NCI-H128 (cell line): ENCODE measurements around the gene MCTP1.

ENCODE experiments used
- DNase-seq: peaks from one replicate; lab custom pipeline; 2025; ENCODE audit not compliant: unreplicated experiment; lab: John Stamatoyannopoulos, UW

Gene MCTP1

GRCh38 chr5:95124731-95125130 is 160.2 kb downstream of the MCTP1 start:
- DNase-seq = no peak

GRCh38 chr5:95124101-95124500 is 160.8 kb downstream of the MCTP1 start:
- no peak for DNase-seq

- DNase-seq = no peak
Observed at GRCh38 chr5:95114902-95115301, 170.0 kb downstream of the MCTP1 start.

- no peak for DNase-seq
Observed at GRCh38 chr5:95114305-95114704, 170.6 kb downstream of the MCTP1 start.

- no peak for DNase-seq
Observed at GRCh38 chr5:95113489-95113888, 171.4 kb downstream of the MCTP1 start.

GRCh38 chr5:95111141-95111540 is 173.8 kb downstream of the MCTP1 start:
- DNase-seq = no peak

- DNase-seq = no peak
Observed at GRCh38 chr5:95110118-95110517, 174.8 kb downstream of the MCTP1 start.

- DNase-seq = no peak
Observed at GRCh38 chr5:95107138-95107537, 177.8 kb downstream of the MCTP1 start.

GRCh38 chr5:95105638-95106037 is 179.3 kb downstream of the MCTP1 start:
- DNase-seq = no peak

- no peak for DNase-seq
Observed at GRCh38 chr5:95102687-95103086, 182.2 kb downstream of the MCTP1 start.

- no peak for DNase-seq
Observed at GRCh38 chr5:95102080-95102479, 182.8 kb downstream of the MCTP1 start.

- no peak for DNase-seq
Observed at GRCh38 chr5:95100551-95100950, 184.3 kb downstream of the MCTP1 start.

GRCh38 chr5:95098012-95098411 is 186.9 kb downstream of the MCTP1 start:
- DNase-seq = no peak

GRCh38 chr5:95093211-95093610 is 191.7 kb downstream of the MCTP1 start:
- DNase-seq = no peak

- DNase-seq = no peak
Observed at GRCh38 chr5:95090774-95091173, 194.1 kb downstream of the MCTP1 start.

- DNase-seq = no peak
Observed at GRCh38 chr5:95087816-95088317, 197.0 kb downstream of the MCTP1 start.

- DNase-seq = no peak
Observed at GRCh38 chr5:95086927-95087815, 197.7 kb downstream of the MCTP1 start.

GRCh38 chr5:95084757-95085156 is 200.1 kb downstream of the MCTP1 start:
- DNase-seq = no peak

GRCh38 chr5:95083606-95084005 is 201.3 kb downstream of the MCTP1 start:
- DNase-seq = no peak

- no peak for DNase-seq
Observed at GRCh38 chr5:95081982-95082381, 202.9 kb downstream of the MCTP1 start.

- no peak for DNase-seq
Observed at GRCh38 chr5:95081500-95081960, 203.4 kb downstream of the MCTP1 start.

- DNase-seq = no peak
Observed at GRCh38 chr5:95080441-95080840, 204.5 kb downstream of the MCTP1 start.

GRCh38 chr5:95080030-95080429 is 204.9 kb downstream of the MCTP1 start:
- DNase-seq = no peak
